Stimulated activated CD4-positive, alpha-beta T cell treated with anti-CD3 and anti-CD28 coated beads, Interleukin-1b, Interleukin-23, amount 100 ng/mL, for 4 hours (primary cell): ENCODE results near the gene FER.

Source experiments
- DNase-seq, 2 donors: peaks; one replicate each; pipeline ENCODE4 v3.0.0-alpha.2; 2020; ENCODE audit warnings: low read depth in 2 of 2

The FER gene

GRCh38 chr5:109177227-109177626 is 429.5 kb downstream of the FER start:
- DNase-seq = no peak

DNA sequence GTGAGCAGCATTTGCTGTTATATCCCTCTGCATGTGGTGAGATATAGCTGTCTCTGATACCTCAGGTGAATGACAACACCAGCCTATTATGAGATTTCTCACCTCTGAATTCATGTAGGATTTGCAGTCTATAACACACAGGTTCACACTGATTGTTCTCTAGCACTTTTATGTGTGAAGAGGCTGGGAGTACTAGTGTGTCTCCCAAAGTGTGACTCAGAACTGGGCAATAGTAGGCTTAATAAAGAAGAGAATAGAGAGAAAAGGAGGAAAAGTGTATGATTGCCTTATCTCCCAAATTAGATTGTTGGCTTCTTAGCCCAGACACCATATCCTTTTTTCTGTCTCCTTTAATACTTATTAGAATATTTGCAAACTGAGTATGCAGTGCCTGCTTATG is 430.1 kb downstream of the FER start:
- DNase-seq = no peak

GRCh38 chr5:109180668-109181067 is 433.0 kb downstream of the FER start:
- DNase-seq = no peak

GRCh38 chr5:109186759-109187158 is 439.1 kb downstream of the FER start:
- no peak for DNase-seq

DNA sequence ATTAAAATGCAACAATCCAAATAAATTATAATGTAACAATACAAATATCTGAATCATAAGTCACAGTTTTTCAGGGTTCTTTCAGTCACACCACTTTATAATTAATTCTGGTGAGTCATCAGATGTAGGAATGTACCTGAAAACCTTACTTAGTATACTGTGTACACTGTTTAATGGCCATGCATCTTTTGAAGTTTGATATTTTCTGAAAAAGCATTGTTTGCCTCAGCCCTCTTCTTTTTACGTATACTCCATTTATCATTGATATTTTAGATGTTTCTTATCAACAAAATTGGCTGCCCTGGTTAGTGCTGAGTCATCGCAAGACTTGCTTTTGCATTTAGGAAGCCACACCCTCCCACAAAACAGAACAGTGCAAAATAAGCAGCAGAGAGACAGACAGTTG is 443.5 kb downstream of the FER start:
- no peak for DNase-seq

DNA sequence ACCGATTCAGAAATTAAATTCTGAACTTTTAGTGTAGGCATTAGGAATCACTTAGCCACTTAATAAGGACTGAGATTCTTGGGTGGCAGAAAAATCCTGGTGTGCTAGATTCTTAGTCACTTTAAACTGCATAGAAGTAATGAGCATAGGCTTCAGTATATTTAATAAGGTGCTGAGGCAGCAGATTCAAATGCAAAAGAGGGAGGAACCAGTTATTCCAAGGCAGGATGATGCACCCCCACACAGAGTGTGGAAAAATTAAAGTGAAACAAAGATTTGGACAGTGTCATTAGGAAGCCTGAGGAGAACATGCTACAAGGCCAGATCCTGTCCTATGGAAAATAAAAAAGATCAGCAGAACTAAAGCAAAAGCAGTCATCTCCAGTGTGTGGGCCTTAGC is 444.3 kb downstream of the FER start:
- no peak for DNase-seq

GRCh38 chr5:109192555-109193281 is 445.0 kb downstream of the FER start:
- DNase-seq = no peak

DNA sequence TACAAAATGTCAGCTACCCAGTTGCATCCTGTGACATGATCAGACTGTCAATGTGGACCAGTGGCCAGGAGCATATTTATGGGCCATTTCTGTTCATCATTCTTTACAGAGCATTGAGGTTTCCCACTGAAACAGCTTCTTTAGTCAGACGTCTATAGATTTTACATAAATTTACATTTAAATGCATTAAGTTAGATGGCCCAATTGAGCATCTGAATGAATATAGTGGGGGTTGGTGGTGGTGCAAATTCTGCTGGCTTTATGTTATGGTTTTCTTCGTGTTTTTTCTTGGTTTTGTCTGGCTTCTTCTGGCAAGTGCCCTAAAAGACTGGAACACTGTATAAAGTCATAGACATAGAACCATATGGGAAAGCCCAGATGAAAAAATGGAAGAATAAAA is 448.0 kb downstream of the FER start:
- DNase-seq = no peak

DNA sequence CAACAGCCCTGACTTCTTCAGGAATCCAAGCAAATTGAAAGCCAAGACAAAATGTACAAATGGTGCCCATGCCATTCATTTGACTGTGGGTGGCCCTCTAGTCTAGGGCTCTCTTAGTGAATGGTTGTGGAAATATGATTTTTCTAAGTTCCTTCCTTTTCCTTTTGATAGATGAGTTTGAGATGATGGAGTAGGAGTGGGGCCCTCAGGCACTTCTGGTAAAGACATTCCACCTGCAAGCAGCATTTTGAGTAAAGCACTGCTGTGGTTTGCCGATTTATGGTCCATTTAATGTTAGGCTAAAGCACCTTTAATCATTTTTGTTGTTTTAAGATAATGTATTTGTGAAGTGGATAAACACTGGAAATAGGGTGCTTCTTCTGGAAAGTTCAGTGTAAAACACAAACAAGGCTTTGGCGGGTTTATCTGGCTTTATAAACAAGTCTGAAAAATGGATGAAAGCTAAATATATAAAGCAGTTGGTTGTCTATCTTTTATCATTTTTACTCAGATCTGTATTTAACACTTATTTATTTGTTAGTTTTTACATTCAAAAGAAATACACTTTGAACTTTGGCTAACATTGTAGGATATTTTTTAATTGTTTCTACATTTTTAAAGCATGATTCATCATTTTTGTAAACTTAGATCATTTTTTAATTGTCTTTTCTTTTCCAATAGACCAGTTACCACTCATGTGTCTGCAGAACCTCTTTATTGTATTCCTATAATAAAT is 448.6 kb downstream of the FER start:
- DNase-seq = no peak

GRCh38 chr5:109196823-109197160 is 449.1 kb downstream of the FER start:
- no peak for DNase-seq

DNA sequence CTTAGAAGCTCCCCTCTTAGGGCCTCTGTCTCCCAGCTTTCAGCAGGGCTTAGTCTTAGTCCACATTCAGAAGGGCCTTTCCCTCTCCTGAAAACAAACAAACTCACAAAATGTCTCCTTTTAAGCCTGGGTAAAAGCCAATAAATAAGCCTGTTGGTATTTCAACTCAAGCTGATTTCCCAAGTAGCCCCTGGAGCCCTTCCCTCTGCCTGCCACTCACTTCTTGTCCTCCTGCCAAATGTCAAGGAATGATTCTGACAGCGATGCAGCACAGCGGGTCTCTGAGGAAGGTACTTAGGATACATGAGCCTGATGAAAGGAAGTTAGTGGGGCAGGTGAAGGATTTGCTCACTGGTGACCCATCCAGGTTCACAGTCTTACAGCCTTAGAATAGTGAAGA is 451.6 kb downstream of the FER start:
- DNase-seq = no peak

DNA sequence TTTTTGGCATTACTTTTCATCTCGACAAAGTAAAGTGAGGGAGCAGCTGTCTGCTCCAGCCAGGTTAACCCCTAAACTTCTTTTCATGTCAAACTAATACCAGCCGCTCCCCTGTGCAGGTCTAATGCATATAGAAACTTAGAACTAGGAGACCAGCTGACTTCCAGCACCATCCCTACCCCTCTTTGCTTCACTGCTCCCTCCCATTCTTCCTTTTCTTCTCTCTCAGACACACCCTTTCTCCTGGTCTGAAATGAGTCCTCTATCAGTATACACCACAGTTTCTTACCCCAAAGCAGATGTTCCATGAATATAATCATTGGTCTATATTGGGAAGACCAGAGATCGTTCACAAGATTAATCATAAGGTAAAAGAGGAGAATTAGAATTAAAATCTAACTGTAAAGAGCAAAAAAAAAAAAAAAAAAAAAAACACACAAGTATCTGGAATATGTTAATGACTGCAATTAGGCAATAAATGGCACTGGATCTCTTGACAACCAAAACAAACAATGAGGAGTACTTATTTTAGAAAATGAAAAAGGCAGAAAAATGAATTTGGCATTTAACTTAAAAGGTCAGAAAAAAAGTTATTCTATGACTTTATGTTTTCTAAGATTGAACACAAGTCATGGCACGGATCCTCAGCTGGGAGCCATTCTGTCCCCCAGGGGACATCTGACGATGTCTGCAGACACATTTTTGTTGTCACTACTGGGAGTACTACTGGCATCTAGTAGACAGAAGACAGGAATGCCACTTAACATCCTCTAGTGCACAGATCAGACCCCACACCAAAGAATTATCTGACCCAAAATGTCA is 452.3 kb downstream of the FER start:
- DNase-seq = no peak

DNA sequence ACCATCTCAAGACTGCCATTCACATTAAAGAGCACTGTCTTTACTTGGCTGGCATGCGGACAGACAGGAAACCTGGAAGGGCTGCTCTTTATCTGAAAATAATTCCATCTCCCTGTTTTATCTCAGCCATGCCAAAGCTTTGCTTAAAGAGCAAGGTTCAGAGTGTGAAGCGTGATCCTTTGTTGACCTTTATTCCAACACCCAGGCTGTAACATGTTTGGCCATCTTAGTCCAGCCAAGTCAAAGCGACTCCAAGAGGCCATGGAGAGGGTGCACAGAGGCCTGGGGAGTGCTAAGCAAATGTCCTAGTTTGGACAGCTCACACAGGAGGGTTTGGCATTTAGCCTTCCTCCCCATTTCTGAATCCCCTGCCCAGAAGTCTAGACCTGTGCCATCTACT is 467.3 kb downstream of the FER start:
- no peak for DNase-seq

DNA sequence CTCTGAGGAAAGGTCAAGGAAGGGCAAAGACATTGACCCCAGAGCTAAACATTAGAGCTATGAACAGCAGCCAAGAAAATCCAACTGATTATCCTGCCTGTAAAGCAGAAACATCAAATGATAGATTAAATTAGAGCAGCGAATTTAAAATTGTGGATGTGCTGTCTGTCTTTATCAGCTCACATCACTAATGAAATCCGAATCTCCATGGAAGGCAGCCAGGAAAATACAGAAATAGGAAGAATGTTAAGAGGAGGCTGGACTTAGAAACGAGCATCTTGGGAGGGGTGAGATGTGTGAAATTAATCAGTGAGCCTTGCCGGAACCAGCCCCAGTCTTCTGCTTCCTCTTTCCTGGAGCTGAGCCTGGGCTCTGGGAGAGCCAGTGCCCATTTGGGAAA is 471.1 kb downstream of the FER start:
- no peak for DNase-seq

DNA sequence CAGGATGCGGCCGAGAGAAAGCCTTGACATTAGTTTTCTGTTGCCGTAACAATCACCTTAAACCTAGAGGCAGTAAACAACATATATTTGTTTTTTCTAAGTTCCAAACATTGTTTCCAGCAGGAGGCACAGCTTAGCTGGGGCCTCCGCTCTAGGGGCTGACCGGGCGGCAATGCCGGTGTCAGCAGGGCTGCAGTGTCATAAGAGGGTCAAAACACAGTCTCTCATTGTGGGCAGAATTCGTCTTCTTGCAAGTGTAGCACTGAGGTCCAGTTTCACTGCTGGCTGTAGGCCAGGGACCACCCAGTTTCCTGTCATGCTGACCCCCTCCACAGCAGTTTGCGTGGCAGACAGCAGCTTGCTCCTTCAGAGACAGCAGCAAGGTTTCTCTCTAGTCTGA is 475.8 kb downstream of the FER start:
- no peak for DNase-seq

DNA sequence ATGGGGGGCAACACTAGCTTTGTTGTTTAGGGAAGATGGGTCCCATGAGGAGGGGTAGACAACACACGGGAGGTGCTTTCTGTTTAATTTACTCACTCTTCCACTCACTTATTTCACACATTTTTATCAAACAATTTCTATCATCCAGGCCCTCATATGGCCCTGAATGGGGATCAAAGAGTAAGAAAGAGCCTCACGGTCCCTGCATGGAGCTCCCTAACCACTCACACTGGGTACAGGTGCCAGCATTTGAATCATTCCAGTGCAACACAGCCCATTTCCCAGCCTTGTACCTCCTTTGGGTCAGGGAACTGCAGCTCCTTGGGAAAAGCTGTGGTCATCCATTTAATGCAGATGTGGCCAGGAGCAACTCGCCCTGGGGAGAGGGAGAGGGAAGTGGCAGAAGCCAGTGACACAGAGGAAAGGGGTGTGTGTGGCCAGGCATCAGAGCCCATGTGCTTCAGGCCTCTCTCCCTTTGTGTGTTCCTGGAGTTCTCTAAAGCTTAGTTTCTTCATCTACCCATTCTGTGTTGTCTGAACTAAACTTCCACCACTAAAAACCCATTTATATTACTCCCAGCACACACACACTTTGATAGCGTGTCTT is 476.7 kb downstream of the FER start:
- DNase-seq = no peak

DNA sequence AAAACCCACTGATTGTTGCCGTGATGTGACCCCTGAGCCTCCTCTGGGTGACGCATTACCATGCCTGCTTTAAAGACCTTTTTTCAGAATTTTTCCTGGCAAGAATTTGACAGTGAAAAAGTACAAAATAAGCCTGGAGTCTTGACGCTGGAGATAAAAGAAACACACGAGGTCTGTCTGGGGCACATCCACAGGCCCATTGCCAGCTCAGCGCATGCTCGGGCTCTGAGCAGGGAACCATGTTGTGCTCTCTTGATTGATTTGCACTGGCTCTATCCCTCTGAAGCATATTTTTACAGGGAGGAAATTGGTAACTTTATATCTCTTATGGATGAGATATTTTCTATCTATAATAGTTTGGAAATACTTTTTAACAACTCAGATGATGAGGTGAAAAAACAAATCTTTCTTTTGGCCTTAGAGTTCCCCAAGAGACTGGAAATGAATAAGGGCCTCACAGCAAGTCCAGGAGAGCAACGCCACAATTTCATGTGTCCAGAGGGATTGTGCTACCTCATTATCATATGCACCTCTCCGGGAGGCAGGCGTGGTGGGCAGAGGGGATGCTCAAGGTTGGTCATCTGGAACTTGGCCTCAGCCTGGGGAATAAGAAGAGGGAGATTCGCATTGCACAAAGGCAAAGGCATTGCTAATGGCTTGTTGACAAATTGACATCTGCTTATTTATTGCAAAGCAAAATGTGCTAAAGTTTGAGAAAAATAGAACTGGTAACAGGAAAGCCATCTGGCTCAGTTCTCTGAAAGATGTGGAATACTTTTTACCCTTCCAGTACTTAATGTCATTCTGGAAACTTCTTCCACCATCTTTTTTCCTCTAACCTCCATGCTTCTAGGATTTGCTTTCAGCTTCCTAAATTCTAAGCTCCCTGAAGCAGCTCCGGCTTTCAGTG is 478.3 kb downstream of the FER start:
- DNase-seq = no peak

- DNase-seq = no peak
Observed at GRCh38 chr5:109230369-109230768, 482.7 kb downstream of the FER start.

DNA sequence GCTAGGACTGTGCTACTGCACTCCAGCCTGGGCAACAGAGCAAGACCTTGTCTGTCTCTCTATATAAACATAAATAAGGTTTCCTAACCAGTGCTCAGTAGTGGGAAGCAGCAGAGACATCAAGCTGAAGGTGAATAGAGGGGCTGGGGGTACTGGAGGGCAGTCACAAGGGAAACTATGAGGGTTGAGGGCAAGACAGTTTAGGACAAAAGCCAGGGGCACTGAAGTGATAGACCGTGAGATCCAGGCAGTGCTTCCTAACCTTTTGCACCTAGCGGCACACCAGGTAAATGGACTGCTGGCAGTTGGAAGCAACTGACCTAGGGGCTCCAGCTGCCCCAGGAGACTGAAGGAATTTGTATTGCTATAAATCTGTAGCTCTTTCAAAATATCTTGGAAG is 483.6 kb downstream of the FER start:
- DNase-seq = no peak

DNA sequence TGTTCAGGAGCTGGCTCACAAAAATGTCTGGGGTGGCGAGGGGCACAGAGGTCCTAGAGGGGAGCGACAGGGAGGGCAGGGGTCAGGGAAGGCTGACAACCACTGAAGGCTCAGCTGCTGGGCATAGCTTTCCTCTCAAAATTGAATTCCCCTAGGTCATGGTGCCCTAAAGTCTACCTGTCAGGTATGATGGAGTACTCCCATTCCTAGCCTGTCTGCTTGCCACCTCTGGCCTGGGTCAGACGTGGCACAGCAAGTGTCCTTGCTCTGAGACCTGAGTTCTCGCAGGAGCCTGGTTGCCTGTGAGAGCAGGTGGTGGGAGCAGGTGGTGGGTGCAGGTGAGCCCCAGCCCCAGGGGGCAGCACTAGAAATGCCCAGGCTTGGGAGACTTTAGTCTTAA is 486.7 kb downstream of the FER start:
- DNase-seq = no peak

GRCh38 chr5:109239456-109239855 is 491.8 kb downstream of the FER start:
- no peak for DNase-seq
